ENCODE measurements around the gene BCAS1.

- no peak for TF ChIP-seq POLR2A (IDR thresholded peaks at IDR 0.05)
- no peak for TF ChIP-seq CTCF (IDR thresholded peaks at IDR 0.05)
Measured at GRCh38 chr20:53981752-53982437, 88.5 kb downstream of the BCAS1 start.

Measured in right lobe of liver (tissue), 4 donors.